ENCODE results near the gene CIPC.

DNA sequence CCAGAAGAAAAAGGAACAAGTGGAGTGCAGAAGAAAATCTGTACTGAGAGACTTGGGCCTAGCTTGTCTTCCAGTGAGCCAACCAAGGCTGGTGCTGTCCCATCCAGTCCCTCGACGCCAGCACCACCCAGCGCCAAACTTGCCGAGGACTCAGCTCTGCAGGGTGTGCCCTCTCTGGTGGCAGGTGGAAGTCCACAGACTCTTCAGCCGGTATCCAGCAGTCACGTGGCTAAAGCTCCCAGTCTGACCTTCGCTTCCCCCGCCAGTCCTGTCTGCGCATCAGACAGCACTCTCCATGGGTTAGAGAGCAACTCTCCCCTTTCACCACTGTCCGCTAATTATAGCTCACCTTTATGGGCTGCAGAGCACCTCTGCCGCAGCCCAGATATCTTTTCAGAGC lies 15.6 kb downstream of the CIPC start:
- TF ChIP-seq POLR2A (IDR thresholded peaks at IDR 0.05) = no peak
- TF ChIP-seq, protein P1, sequence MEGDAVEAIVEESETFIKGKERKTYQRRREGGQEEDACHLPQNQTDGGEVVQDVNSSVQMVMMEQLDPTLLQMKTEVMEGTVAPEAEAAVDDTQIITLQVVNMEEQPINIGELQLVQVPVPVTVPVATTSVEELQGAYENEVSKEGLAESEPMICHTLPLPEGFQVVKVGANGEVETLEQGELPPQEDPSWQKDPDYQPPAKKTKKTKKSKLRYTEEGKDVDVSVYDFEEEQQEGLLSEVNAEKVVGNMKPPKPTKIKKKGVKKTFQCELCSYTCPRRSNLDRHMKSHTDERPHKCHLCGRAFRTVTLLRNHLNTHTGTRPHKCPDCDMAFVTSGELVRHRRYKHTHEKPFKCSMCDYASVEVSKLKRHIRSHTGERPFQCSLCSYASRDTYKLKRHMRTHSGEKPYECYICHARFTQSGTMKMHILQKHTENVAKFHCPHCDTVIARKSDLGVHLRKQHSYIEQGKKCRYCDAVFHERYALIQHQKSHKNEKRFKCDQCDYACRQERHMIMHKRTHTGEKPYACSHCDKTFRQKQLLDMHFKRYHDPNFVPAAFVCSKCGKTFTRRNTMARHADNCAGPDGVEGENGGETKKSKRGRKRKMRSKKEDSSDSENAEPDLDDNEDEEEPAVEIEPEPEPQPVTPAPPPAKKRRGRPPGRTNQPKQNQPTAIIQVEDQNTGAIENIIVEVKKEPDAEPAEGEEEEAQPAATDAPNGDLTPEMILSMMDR (IDR thresholded peaks at IDR 0.05) = no peak
